AG04450 (cell line): ENCODE data around the gene DNLZ. TPM values are rescaled to one million over a fixed set of nuclear protein-coding genes. Genes with fewer than 3 reads are reported as not detected.

Source experiments
- CTCF ChIA-PET: fragments of 300-600, 350-600 bp; formaldehyde crosslinking; extraction: SDS; loops from one replicate; lab custom pipeline; 2022; ENCODE audit warnings: antibody characterized with exemption, inconsistent platforms; lab: Charles Lee
- POLR2A ChIA-PET: fragments of 350-600 bp; formaldehyde crosslinking; extraction: SDS; loops from one replicate; lab custom pipeline; 2021; ENCODE audit warnings: antibody characterized with exemption, inconsistent platforms; lab: Yijun Ruan, JAX
- DNase-seq: peaks from one replicate; pipeline ENCODE4 v3.0.0-alpha.2; 2011; ENCODE audit warnings: low read depth, low spot score
- H3K27ac ChIP-seq: one replicate; pipeline ENCODE4 v1.5.1; 2012; ENCODE audit warnings: low read depth, low read length, control low read depth
- H3K27me3 ChIP-seq: one replicate; pipeline ENCODE4 v1.6.0; 2012; ENCODE audit warnings: low read length; ENCODE audit not compliant: control insufficient read depth, insufficient read depth
- H3K4me3 ChIP-seq: 2 replicates; pipeline ENCODE4 v1.5.1; 2011; ENCODE audit warnings: mild to moderate bottlenecking, low read depth, low read length, control low read depth
- H3K9me3 ChIP-seq: 2 replicates; pipeline ENCODE4 v1.5.1; 2012; ENCODE audit warnings: low read length; ENCODE audit not compliant: control insufficient read depth, insufficient read depth
- polyA plus RNA-seq: library from polyadenylated mRNA; depleted of rRNA; stranded (reverse); fragments of >200 nt; gene quantifications from 2 replicates; pipeline ENCODE4 v1.2.3, GENCODE V29; 2011
- TF ChIP-seq, protein P1 (sequence below): IDR thresholded peaks from 2 replicates; pipeline ENCODE4 v1.5.1; 2011; ENCODE audit warnings: low read depth, low read length, control low read depth, inconsistent platforms

DNLZ gene
- polyA plus RNA-seq, 1 experiment: 3.7 TPM

GRCh38 chr9:136358888-136359287, 4.7 kb downstream of the DNLZ start:
- Histone ChIP-seq H3K27me3 (no peaks in the 10 kb centered on the region), H3K4me3 (no peak overlapping the region), H3K9me3 (peaks cover 2% of the 10 kb centered on the region; the same call in 1 of the 2 replicates), H3K27ac (no peak overlapping the region)
- CTCF ChIA-PET: no interaction called here
- POLR2A ChIA-PET: no interaction called here
- TF ChIP-seq, protein P1, sequence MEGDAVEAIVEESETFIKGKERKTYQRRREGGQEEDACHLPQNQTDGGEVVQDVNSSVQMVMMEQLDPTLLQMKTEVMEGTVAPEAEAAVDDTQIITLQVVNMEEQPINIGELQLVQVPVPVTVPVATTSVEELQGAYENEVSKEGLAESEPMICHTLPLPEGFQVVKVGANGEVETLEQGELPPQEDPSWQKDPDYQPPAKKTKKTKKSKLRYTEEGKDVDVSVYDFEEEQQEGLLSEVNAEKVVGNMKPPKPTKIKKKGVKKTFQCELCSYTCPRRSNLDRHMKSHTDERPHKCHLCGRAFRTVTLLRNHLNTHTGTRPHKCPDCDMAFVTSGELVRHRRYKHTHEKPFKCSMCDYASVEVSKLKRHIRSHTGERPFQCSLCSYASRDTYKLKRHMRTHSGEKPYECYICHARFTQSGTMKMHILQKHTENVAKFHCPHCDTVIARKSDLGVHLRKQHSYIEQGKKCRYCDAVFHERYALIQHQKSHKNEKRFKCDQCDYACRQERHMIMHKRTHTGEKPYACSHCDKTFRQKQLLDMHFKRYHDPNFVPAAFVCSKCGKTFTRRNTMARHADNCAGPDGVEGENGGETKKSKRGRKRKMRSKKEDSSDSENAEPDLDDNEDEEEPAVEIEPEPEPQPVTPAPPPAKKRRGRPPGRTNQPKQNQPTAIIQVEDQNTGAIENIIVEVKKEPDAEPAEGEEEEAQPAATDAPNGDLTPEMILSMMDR: no peak
- no peak for DNase-seq

GRCh38 chr9:136358016-136358415, 5.5 kb downstream of the DNLZ start:
- Histone ChIP-seq H3K4me3 (no peak overlapping the region), H3K9me3 (no peaks in the 10 kb centered on the region; the same call in 1 of the 2 replicates), H3K27me3 (no peaks in the 10 kb centered on the region), H3K27ac (no peak overlapping the region)
- ChIA-PET CTCF (no interaction called here), POLR2A (no interaction called here)
- TF ChIP-seq, protein P1: no peak
- no peak for DNase-seq

DNA sequence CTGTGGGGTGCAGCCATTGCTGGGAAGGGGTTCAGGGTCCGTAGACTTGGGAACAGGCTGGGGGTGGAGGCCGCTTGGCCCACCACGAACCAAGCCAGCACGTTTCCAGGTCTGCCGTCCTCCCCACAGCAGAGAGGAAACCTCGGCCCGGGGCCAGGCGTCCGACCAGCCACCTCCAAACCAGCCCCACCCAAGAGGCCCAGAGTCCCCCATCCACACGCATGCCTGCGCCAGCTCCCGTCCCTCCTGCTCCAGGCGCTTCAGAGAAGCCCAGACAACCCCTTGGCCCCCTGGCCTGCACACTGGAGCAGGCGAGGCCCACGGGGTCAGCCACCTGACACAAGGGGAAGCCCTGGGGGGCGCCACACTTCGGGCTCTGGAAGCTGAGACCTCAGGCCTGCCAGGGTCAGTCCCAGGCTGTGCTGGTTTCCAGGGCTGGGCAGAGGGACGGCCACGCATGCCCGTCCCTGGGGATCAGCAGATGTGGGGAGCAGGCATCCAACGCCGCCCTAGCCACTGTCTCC, 6.3 kb downstream of the DNLZ start:
- POLR2A ChIA-PET: no interaction called here
- Histone ChIP-seq H3K4me3 (no peak overlapping the region), H3K27me3 (no peaks in the 10 kb centered on the region), H3K27ac (no peak overlapping the region), H3K9me3 (no peaks in the 10 kb centered on the region; the same call in 1 of the 2 replicates)
- no peak for DNase-seq
- CTCF ChIA-PET: no interaction called here
- TF ChIP-seq, protein P1: no peak

- no peak overlapping the region for H3K4me3 ChIP-seq
- H3K27ac ChIP-seq: peak overlapping the region; percentile 21
- TF ChIP-seq, protein P1: no peak
- H3K9me3 ChIP-seq: no peaks in the 10 kb centered on the region; the same call in 1 of the 2 replicates
- no peak for DNase-seq
- POLR2A ChIA-PET: interaction anchor here (1.0 to 2.6 kb wide), 2 partner anchors 7 to 30 kb away, joined by 3 to 9 read pairs; partner anchors contain the start of gene DNLZ
- CTCF ChIA-PET: no interaction called here
- no peaks in the 10 kb centered on the region for H3K27me3 ChIP-seq
Observed at GRCh38 chr9:136355616-136356557, 7.7 kb downstream of the DNLZ start.
